HepG2 (cell line): ENCODE measurements around the gene TTC32. TPM values are rescaled to one million over a fixed set of nuclear protein-coding genes. Genes with fewer than 3 reads are reported as not detected.

Source experiments
- ATAC-seq: fragments of 200-7000 bp; cut with Tn5 transposase; 3 replicates; pipeline ENCODE4 v1.9.1; 2020; ENCODE audit warnings: mild to moderate bottlenecking, moderate library complexity
- BruUV-seq: library from RNA; stranded (reverse); fragments of 400-500 nt; replicated peaks from 2 replicates; lab custom pipeline; 2021; lab: Mats Ljungman, UMichigan
- CTCF ChIA-PET: fragments of 300-600 bp; formaldehyde crosslinking; extraction: SDS; loops from one replicate; lab custom pipeline; 2021; ENCODE audit warnings: low total read pairs, inconsistent platforms, low intra/inter-chr PET ratio; lab: Yijun Ruan, JAX
- POLR2A ChIA-PET: fragments of 350-600 bp; sonication (Branson Sonifier 250); formaldehyde crosslinking; loops from one replicate; lab custom pipeline; 2020; ENCODE audit warnings: antibody characterized with exemption, inconsistent platforms; lab: Yijun Ruan, JAX
- DNase-seq: peaks from one replicate; pipeline ENCODE4 v3.0.0-alpha.2; 2015; ENCODE audit warnings: low spot score
- FAIRE-seq: peaks from 3 replicates; lab custom pipeline; 2011; peaks lifted over from hg19 to GRCh38; lab: Jason Lieb, UNC
- H2AFZ ChIP-seq: one replicate; pipeline ENCODE4 v1.6.1; 2011; ENCODE audit warnings: low read length, inconsistent platforms
- H3K27ac ChIP-seq: fragments of 300-600 bp; 3 replicates; pipeline ENCODE4 v1.8.0; 2011; ENCODE audit warnings: mixed run types, mild to moderate bottlenecking, mixed read lengths, low read length, inconsistent platforms; ENCODE audit not compliant: insufficient read depth; ENCODE audit errors: extremely low read length
- H3K27me3 ChIP-seq, 2 experiments: fragments of 200-600 bp in 1 of 2; 2 replicates in 1 of 2; 3 replicates in 1 of 2; pipeline versions ENCODE4 v1.6.0 to v1.8.0; 2011; ENCODE audit warnings: low read length in 2 of 2, mild to moderate bottlenecking in 2 of 2, moderate library complexity in 2 of 2, inconsistent platforms in 1 of 2; ENCODE audit not compliant: insufficient read depth in 2 of 2, control insufficient read depth in 1 of 2
- H3K36me3 ChIP-seq, 2 experiments: fragments of 200-600 bp in 1 of 2; replicated peaks in 1 of 2; 2 replicates in 1 of 2; 3 replicates in 1 of 2; pipeline versions ENCODE4 v1.5.1 to v1.8.0; 2011; ENCODE audit warnings: low read length in 2 of 2, inconsistent platforms in 1 of 2; ENCODE audit not compliant: insufficient read depth in 2 of 2, control insufficient read depth in 1 of 2
- H3K4me1 ChIP-seq: 2 replicates; pipeline ENCODE4 v1.5.1; 2012; ENCODE audit warnings: low read length, inconsistent platforms; ENCODE audit not compliant: insufficient read depth
- H3K4me2 ChIP-seq: 2 replicates; pipeline ENCODE4 v1.6.0; 2011; ENCODE audit warnings: low read depth, low read length, inconsistent platforms
- H3K4me3 ChIP-seq, 3 experiments: fragments of 200-600 bp in 1 of 3; sonication (generic), shearing (Covaris generic) in 1 of 3; replicated peaks in 1 of 3; 2 replicates each; pipeline ENCODE4 v1.5.1; 2011 to 2016; ENCODE audit warnings: low read length in 3 of 3, inconsistent platforms in 2 of 3, low read depth in 2 of 3, mild to moderate bottlenecking in 2 of 3, control low read depth in 1 of 3, mixed read lengths in 1 of 3; ENCODE audit not compliant: insufficient read depth in 1 of 3
- H3K79me2 ChIP-seq: one replicate; pipeline ENCODE4 v1.6.1; 2011; ENCODE audit warnings: low read length, inconsistent platforms; ENCODE audit not compliant: insufficient read depth
- H3K9ac ChIP-seq: 2 replicates; pipeline ENCODE4 v1.6.0; 2011; ENCODE audit warnings: mild to moderate bottlenecking, low read depth, low read length, inconsistent platforms; ENCODE audit not compliant: insufficient read depth
- H3K9me3 ChIP-seq: 2 replicates; pipeline ENCODE4 v1.5.1; 2012; ENCODE audit warnings: mild to moderate bottlenecking, low read length
- H4K20me1 ChIP-seq: 2 replicates; pipeline ENCODE4 v1.6.0; 2011; ENCODE audit warnings: inconsistent platforms, mild to moderate bottlenecking, low read length, moderate library complexity; ENCODE audit not compliant: insufficient read depth
- ATM ChIP-seq: fragments of 450-650 bp; IDR thresholded peaks from 2 replicates; pipeline ENCODE4 v1.7.1; 2017; ENCODE audit warnings: mild to moderate bottlenecking, borderline replicate concordance
- GZF1 ChIP-seq: sonication (generic); formaldehyde crosslinking; IDR thresholded peaks from 2 replicates; pipeline ENCODE4 v1.5.1; 2020; ENCODE audit warnings: mild to moderate bottlenecking, missing genetic modification reagents
- KAT7 ChIP-seq: IDR thresholded peaks from 2 replicates; pipeline ENCODE4 v1.6.1; 2018; ENCODE audit warnings: borderline replicate concordance, missing compliant biosample characterization
- MTF2 ChIP-seq: sonication (generic); formaldehyde crosslinking; IDR thresholded peaks from 2 replicates; pipeline ENCODE4 v1.5.0; 2020; ENCODE audit warnings: missing genetic modification reagents, borderline replicate concordance
- NAIF1 ChIP-seq: sonication (generic); formaldehyde crosslinking; IDR thresholded peaks from 2 replicates; pipeline ENCODE4 v1.5.0; 2020; ENCODE audit warnings: mild to moderate bottlenecking, missing genetic modification reagents, borderline replicate concordance
- PITX1 ChIP-seq: sonication (generic); formaldehyde crosslinking; IDR thresholded peaks from 2 replicates; pipeline ENCODE4 v1.5.1; 2020; ENCODE audit warnings: mild to moderate bottlenecking, missing genetic modification reagents
- POGK ChIP-seq: sonication (generic); formaldehyde crosslinking; conservative IDR thresholded peaks from 2 replicates; pipeline ENCODE4 v1.8.0; 2022; ENCODE audit warnings: mild to moderate bottlenecking, moderate library complexity, missing genetic modification reagents
- PRMT3 ChIP-seq: sonication (generic); formaldehyde crosslinking; IDR thresholded peaks from 2 replicates; pipeline ENCODE4 v1.8.1; 2022; ENCODE audit warnings: low read depth, mild to moderate bottlenecking, moderate library complexity, missing genetic modification reagents, borderline replicate concordance
- SMAD9 ChIP-seq: sonication (generic); formaldehyde crosslinking; IDR thresholded peaks from 2 replicates; pipeline ENCODE4 v1.5.1; 2020; ENCODE audit warnings: mild to moderate bottlenecking, missing genetic modification reagents
- THAP7 ChIP-seq: sonication (generic); formaldehyde crosslinking; IDR thresholded peaks from 2 replicates; pipeline ENCODE4 v1.8.1; 2023; ENCODE audit warnings: mild to moderate bottlenecking, missing genetic modification reagents
- ZBTB49 ChIP-seq: sonication (generic); formaldehyde crosslinking; IDR thresholded peaks from 2 replicates; pipeline ENCODE4 v1.4.0; 2020; ENCODE audit warnings: missing genetic modification reagents, borderline replicate concordance
- ZNF205 ChIP-seq: IDR thresholded peaks from 2 replicates; pipeline ENCODE4 v1.6.1; 2018; ENCODE audit warnings: missing biosample characterization, missing genetic modification reagents
- ZNF296 ChIP-seq: sonication (generic); formaldehyde crosslinking; conservative IDR thresholded peaks from 2 replicates; pipeline ENCODE4 v1.5.0; 2020; ENCODE audit warnings: mild to moderate bottlenecking, missing genetic modification reagents
- ZNF589 ChIP-seq: sonication (generic); formaldehyde crosslinking; conservative IDR thresholded peaks from 2 replicates; pipeline ENCODE4 v1.8.0; 2022; ENCODE audit warnings: mild to moderate bottlenecking, moderate library complexity, missing genetic modification reagents
- ZNF674 ChIP-seq: sonication (generic); formaldehyde crosslinking; IDR thresholded peaks from 2 replicates; pipeline ENCODE4 v1.5.0; 2020; ENCODE audit warnings: low read depth, mild to moderate bottlenecking, missing genetic modification reagents
- ZNF761 ChIP-seq: sonication (generic); formaldehyde crosslinking; conservative IDR thresholded peaks from 2 replicates; pipeline ENCODE4 v1.4.0; 2020; ENCODE audit warnings: mild to moderate bottlenecking, missing genetic modification reagents
- WGBS: methylation state at CpG from one replicate; pipeline ENCODE4 v1.1.6; 2017; ENCODE audit warnings: low lambda C conversion rate; 5-methylcytosine and 5-hydroxymethylcytosine counted together
- in situ Hi-C: cut with HindIII; loops from 2 replicates; pipeline ENCODE4 v1.10.0; 2017; ENCODE audit warnings: low pct_unique_long_range_greater_than_20kb; ENCODE audit not compliant: extremely low pct_ligation_motif_present
- intact Hi-C: fragments of 100-400 bp; cut with micrococcal nuclease; formaldehyde crosslinking; loops from one replicate; pipeline ENCODE4 v1.10.0; 2022; ENCODE audit not compliant: unreplicated experiment
- polyA plus RNA-seq, 8 experiments: library from polyadenylated mRNA; depleted of rRNA in 3 of 8; stranded (reverse) in 7 of 8; unstranded in 1 of 8; fragments of >200 nt; fragmentation: Illumina TruSeq in 4 of 8; extraction: Trizol in 4 of 8; gene quantifications; 2 replicates each; pipeline versions ENCODE4 v1.2.1 to v1.2.3, GENCODE V29; 2011 to 2016; ENCODE audit warnings: low read depth in 4 of 8, missing spikeins in 1 of 8, mixed read lengths in 1 of 8; ENCODE audit not compliant: insufficient read depth in 1 of 8
- total RNA-seq, 5 experiments: library from RNA; depleted of rRNA; stranded (reverse); fragments of >200 nt; fragmentation: Illumina TruSeq; extraction: Trizol; gene quantifications; 2 replicates each; pipeline ENCODE4 v1.2.3, GENCODE V29; 2016; ENCODE audit warnings: low read depth in 1 of 5

The TTC32 gene
- total and polyA plus RNA-seq, 2 of the 13 experiments (the other 11 are each of a cell fraction or from before 2014, with no cell fraction given), result 21.6 to 38.3 TPM

GRCh38 chr2:19850056-19851050 is 51.4 kb downstream of the TTC32 start:
- no TSS peak for BruUV-seq
- Histone ChIP-seq H3K36me3 (no peaks in the 10 kb centered on the region), H3K79me2 (no peaks in the 10 kb centered on the region), H3K4me1 (peaks cover 19% of the 10 kb centered on the region), H3K9me3 (no peaks in the 10 kb centered on the region), H4K20me1 (no peaks in the 10 kb centered on the region), H3K4me3 (no peak overlapping the region), H2AFZ (no peak overlapping the region), H3K27me3 (no peaks in the 10 kb centered on the region; a peak in 2 of 5 replicates), H3K9ac (no peak overlapping the region), H3K27ac (no peak overlapping the region), H3K4me2 (no peak overlapping the region)
- in situ Hi-C loops, result loop anchor here (10.0 kb wide), 1 partner anchor 106 kb away; no protein-coding TSS in a partner anchor
- POLR2A ChIA-PET, result no interaction called here
- ATAC-seq (no peak), DNase-seq (no peak), FAIRE-seq (no peak)
- intact Hi-C loops, result no loop called here
- WGBS, result 42% methylated on average over 14 of the region's 14 CpGs
- CTCF ChIA-PET, result no interaction called here
- TF ChIP-seq KAT7 (CRISPR knock-in tag) (no peak), ZNF589 (CRISPR knock-in tag) (no peak), PRMT3 (CRISPR knock-in tag) (no peak), POGK (CRISPR knock-in tag) (no peak), ZBTB49 (no peak), GZF1 (CRISPR knock-in tag) (no peak), ATM (no peak), ZNF674 (CRISPR knock-in tag) (no peak), MTF2 (no peak), PITX1 (CRISPR knock-in tag) (no peak), ZNF296 (CRISPR knock-in tag) (no peak), SMAD9 (CRISPR knock-in tag) (no peak), NAIF1 (no peak), ZNF761 (CRISPR knock-in tag) (no peak), THAP7 (CRISPR knock-in tag) (no peak), ZNF205 (CRISPR knock-in tag) (no peak)
